ENCODE measurements around the gene HIVEP3.

HIVEP3 gene

DNA sequence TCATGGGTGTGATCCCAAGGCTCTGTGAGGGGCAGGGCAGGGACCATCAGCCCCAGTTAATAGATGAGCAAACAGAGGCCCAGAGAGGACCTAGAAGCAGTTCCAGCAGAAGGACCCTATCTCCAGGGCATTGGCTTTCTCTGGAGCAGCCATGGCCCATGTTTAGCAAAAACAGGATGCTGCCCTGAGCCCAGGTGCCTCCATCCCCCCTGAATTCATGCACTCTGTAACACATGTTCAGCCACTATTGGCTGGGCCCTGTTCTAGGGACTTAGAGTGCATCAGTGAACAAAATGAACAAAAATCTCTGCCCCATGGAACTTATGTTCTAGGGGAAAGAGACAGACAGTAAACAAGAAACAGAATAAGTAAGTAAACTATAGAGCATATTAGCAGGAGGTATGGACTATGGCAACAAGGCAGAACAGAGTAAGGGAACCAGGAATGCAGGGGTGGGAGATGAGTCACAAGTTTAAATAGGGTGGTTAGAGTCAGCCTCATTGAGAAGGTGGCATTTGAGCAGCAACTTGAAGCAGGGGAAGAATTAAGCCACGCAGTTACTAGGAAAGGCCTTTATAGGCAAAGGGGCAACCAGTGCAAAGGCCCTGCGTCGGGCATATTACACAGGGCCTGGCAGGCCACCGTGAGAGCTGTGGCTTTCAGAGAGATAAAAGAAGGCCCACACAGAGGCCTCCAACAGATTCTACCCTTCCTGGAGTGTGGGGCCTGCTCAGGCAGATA lies 248.3 kb downstream of the HIVEP3 start:
- no peak for TF ChIP-seq FOXM1 (IDR thresholded peaks at IDR 0.05; ENCODE audit: borderline replicate concordance, low read depth)

DNA sequence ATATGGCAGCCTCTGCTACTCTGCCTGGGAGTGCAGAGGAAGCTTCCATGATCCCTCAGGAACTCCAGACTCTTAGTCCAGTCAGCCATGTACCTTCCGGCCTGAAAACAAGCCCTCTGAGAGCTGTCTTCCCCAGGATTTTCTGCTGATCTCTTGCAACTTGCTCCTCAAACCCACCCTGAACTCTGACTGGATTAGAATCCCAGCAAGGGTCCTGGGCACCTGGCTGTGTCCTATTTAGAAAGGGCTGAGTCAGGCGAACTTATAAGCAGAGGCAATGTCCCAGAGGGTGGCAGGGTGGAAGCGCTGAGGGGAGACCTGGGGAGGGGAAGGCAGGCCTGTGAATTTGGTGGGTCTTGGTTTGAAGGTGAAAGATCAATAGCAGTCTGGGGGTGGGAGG lies 249.8 kb downstream of the HIVEP3 start:
- TF ChIP-seq NFIC (IDR thresholded peaks at IDR 0.05) (no peak), EGR1 (IDR thresholded peaks at IDR 0.05) (no peak), RAD21 (IDR thresholded peaks at IDR 0.05; ENCODE audit: low read depth) (no peak), TEAD4 (IDR thresholded peaks at IDR 0.05) (no peak)

DNA sequence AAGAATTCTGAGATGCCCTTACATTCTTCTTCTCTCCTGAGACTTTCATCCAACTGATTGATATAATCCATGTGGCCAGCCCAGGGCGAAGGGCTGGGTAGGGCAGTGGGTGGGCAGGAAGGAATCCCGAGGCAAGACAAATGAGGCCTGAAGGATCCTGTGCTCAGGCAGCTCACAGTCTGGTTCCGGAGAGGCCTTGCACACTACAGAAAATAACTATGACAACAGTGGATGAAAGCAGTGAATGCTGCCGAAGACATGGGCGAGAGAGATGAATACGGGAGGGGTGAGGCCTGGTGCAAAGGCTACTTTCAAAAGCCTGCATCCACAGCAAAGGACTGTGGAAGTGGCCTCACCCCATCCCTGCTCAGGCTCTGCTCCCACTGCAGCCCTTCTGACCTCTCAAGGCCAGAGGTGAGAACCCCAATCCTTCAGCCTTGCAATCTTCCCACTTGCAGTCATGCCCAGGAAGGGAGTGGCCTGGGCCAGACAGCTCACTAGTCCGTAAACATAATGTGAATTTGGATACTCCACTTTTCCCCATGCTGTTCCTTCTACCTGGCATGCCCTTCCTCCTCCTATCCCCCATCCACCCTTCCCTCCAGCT lies 250.6 kb downstream of the HIVEP3 start:
- no peak for TF ChIP-seq RAD21 (IDR thresholded peaks at IDR 0.05; ENCODE audit: low read depth)

DNA sequence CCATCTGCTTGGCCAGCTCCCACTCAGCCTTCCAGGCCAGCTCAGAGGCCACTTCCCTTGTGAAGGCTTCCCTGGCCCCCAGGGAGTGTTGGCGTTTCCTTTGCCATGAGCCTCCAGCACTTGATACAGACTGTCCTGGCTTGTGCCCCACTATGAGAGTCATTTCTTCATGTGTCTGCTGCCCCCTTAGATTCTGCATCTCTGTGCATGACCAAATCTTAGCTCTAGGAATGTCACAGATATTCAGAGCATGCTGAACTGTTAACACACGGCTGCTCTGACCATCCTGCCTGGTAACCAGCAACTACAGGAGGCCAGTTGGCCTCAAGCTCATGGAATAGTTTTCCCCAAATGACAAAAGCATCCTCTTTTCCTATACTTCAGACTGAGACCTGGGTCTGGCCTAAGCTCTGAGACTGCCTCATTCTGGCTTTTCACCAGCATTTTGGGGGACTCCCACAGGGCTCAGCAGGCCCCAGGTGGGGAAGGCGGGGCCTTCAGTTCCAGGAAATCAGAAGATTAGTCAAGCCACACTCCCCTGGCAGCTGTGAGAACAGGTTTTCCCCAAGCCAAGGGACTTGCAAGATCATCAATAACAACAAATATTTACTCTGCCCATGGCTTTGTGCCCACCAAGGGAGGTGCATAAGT lies 251.6 kb downstream of the HIVEP3 start:
- TF ChIP-seq TCF12 (IDR thresholded peaks at IDR 0.05; ENCODE audit: low read depth) (no peak), RAD21 (IDR thresholded peaks at IDR 0.05; ENCODE audit: low read depth) (no peak), CEBPB (IDR thresholded peaks at IDR 0.05) (no peak), TAF1 (IDR thresholded peaks at IDR 0.05; ENCODE audit: low read depth) (no peak), TEAD4 (IDR thresholded peaks at IDR 0.05) (no peak), YY1 (IDR thresholded peaks at IDR 0.05; ENCODE audit: low read depth) (no peak), EGR1 (IDR thresholded peaks at IDR 0.05) (no peak), ZBTB7A (IDR thresholded peaks at IDR 0.05; ENCODE audit: low read depth) (no peak), NFIC (IDR thresholded peaks at IDR 0.05) (no peak), FOXM1 (IDR thresholded peaks at IDR 0.05; ENCODE audit: borderline replicate concordance, low read depth) (no peak), EP300 (IDR thresholded peaks at IDR 0.05; ENCODE audit: borderline replicate concordance) (no peak), CREB1 (IDR thresholded peaks at IDR 0.05; ENCODE audit: low read depth) (no peak)
- TF ChIP-seq, protein P1, sequence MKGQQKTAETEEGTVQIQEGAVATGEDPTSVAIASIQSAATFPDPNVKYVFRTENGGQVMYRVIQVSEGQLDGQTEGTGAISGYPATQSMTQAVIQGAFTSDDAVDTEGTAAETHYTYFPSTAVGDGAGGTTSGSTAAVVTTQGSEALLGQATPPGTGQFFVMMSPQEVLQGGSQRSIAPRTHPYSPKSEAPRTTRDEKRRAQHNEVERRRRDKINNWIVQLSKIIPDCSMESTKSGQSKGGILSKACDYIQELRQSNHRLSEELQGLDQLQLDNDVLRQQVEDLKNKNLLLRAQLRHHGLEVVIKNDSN (IDR thresholded peaks at IDR 0.05): no peak
- TF ChIP-seq, protein P2, sequence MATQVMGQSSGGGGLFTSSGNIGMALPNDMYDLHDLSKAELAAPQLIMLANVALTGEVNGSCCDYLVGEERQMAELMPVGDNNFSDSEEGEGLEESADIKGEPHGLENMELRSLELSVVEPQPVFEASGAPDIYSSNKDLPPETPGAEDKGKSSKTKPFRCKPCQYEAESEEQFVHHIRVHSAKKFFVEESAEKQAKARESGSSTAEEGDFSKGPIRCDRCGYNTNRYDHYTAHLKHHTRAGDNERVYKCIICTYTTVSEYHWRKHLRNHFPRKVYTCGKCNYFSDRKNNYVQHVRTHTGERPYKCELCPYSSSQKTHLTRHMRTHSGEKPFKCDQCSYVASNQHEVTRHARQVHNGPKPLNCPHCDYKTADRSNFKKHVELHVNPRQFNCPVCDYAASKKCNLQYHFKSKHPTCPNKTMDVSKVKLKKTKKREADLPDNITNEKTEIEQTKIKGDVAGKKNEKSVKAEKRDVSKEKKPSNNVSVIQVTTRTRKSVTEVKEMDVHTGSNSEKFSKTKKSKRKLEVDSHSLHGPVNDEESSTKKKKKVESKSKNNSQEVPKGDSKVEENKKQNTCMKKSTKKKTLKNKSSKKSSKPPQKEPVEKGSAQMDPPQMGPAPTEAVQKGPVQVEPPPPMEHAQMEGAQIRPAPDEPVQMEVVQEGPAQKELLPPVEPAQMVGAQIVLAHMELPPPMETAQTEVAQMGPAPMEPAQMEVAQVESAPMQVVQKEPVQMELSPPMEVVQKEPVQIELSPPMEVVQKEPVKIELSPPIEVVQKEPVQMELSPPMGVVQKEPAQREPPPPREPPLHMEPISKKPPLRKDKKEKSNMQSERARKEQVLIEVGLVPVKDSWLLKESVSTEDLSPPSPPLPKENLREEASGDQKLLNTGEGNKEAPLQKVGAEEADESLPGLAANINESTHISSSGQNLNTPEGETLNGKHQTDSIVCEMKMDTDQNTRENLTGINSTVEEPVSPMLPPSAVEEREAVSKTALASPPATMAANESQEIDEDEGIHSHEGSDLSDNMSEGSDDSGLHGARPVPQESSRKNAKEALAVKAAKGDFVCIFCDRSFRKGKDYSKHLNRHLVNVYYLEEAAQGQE (IDR thresholded peaks at IDR 0.05; ENCODE audit: low read depth): no peak
- TF ChIP-seq, protein P3, sequence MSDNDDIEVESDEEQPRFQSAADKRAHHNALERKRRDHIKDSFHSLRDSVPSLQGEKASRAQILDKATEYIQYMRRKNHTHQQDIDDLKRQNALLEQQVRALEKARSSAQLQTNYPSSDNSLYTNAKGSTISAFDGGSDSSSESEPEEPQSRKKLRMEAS (IDR thresholded peaks at IDR 0.05): no peak

DNA sequence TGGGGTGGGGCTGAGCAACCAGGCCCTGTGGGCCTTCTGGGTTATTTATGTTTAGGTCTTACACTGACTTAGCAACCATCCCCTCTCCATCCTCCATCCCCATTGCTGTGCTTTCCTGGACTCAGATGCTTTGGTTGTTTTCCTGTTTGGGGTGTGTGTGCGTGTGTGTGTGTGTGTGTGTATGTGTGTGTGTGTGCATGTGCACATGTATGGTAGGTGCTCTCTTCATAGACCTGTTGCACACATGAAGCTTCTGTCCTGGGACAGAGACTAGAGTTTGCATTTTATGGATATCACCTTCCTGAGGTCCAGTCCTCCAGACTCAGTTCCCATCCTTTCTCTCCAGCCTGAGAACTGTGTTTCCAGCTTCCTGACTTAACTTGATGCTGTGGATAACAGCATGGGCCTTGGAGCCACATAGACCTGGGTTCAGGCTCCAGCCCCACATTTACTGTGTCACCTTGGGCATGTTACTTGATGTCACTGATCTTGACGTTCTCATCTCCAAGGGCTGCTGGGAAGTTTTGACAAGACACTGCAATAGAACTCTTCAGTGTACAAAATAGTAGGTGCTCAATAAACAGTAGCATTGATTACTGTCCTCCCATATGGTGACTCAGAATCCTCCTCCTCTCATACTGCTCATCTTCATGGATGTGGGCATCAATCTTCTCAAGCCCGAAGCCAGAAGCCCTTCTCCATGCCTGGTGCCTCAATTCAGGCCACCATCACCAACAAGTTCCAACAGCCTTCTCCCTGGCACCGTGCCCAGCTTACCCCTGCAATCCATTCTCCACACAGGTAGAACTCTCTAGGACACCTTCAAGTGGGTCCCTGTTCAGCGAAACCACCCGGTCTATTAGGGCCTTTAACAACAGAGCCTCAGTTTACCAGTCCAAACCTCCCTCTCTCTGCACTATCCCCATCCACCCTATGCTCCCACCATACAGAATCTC lies 252.5 kb downstream of the HIVEP3 start:
- TF ChIP-seq ZBTB7A (IDR thresholded peaks at IDR 0.05; ENCODE audit: low read depth) (no peak), YY1 (IDR thresholded peaks at IDR 0.05; ENCODE audit: low read depth) (no peak), EP300 (IDR thresholded peaks at IDR 0.05; ENCODE audit: borderline replicate concordance) (no peak), TEAD4 (IDR thresholded peaks at IDR 0.05) (no peak), EGR1 (IDR thresholded peaks at IDR 0.05) (no peak), CEBPB (IDR thresholded peaks at IDR 0.05) (no peak), CREB1 (IDR thresholded peaks at IDR 0.05; ENCODE audit: low read depth) (no peak), TAF1 (IDR thresholded peaks at IDR 0.05; ENCODE audit: low read depth) (no peak), FOXM1 (IDR thresholded peaks at IDR 0.05; ENCODE audit: borderline replicate concordance, low read depth) (no peak), TCF12 (IDR thresholded peaks at IDR 0.05; ENCODE audit: low read depth) (no peak), NFIC (IDR thresholded peaks at IDR 0.05) (no peak), RAD21 (IDR thresholded peaks at IDR 0.05; ENCODE audit: low read depth) (no peak)
- TF ChIP-seq, protein P3 (IDR thresholded peaks at IDR 0.05): no peak
- TF ChIP-seq, protein P1 (IDR thresholded peaks at IDR 0.05): no peak
- TF ChIP-seq, protein P2 (IDR thresholded peaks at IDR 0.05; ENCODE audit: low read depth): no peak
